ENCODE results near the gene MIDN.

DNA sequence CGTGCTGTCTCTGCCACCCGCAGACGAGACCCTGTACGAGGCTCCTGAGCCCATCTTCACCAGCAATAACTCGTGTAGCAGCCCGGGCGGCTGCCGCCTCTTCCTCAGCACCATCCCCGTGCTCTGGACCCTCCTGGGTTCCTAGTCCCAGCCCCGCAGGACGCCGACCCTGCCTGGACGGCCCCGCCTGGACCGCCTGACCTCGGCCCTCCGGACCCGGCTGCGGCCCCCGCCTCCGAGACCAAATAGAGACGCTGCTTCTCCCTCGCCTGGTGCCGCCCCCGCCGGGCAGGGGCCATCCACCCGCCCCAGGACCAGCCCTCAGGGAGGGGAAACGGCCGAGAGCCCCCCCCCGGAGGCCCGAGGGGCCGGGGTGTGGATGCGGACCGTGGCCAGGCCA is 51.4 kb downstream of the MIDN start:
- TF ChIP-seq POLR2A (IDR thresholded peaks at IDR 0.05; ENCODE audit: low read depth, low read length) = no peak
- no peak for TF ChIP-seq TAF1 (IDR thresholded peaks at IDR 0.05; ENCODE audit: low read depth, low read length)
- TF ChIP-seq SPI1 (IDR thresholded peaks at IDR 0.05; ENCODE audit: low read depth, low read length) = no peak

Measured in GM12891 (cell line).